K562 (cell line): ENCODE results near the gene PNPLA1. TPM values are rescaled to one million over a fixed set of nuclear protein-coding genes. Genes with fewer than 3 reads are reported as not detected.
A peak's percentile ranks its signal among the peaks of the same experiment; 100 is the strongest.

ENCODE experiments used
- C11orf30 ChIP-seq: fragments of 450-650 bp; IDR thresholded peaks from 2 replicates; pipeline ENCODE4 v1.6.1; 2016; ENCODE audit warnings: low read depth, mild to moderate bottlenecking
- CBX3 ChIP-seq, 2 experiments: IDR thresholded peaks; 1 replicate in 1 of 2; 2 replicates in 1 of 2; pipeline ENCODE4 v1.6.1; 2012; ENCODE audit warnings: inconsistent platforms in 2 of 2, low read length in 2 of 2, borderline replicate concordance in 1 of 2, control low read depth in 1 of 2
- CLOCK ChIP-seq: fragments of 250-450 bp; sonication (Bioruptor Pico); IDR thresholded peaks from 2 replicates; pipeline ENCODE4 v1.4.0; 2020; ENCODE audit warnings: mild to moderate bottlenecking, moderate library complexity, borderline replicate concordance
- E2F8 ChIP-seq: fragments of 450-650 bp; IDR thresholded peaks from 2 replicates; pipeline ENCODE4 v1.7.1; 2018; ENCODE audit warnings: mild to moderate bottlenecking, low read depth; ENCODE audit not compliant: partially characterized antibody
- GTF3C2 ChIP-seq: IDR thresholded peaks from 3 replicates; pipeline ENCODE4 v1.6.1; 2011; ENCODE audit warnings: borderline replicate concordance, mild to moderate bottlenecking, moderate library complexity; ENCODE audit not compliant: insufficient read length; ENCODE audit errors: extremely low read depth
- HES1 ChIP-seq: fragments of 450-650 bp; IDR thresholded peaks from 2 replicates; pipeline ENCODE4 v1.6.1; 2016; ENCODE audit warnings: low read depth, mild to moderate bottlenecking, moderate library complexity
- HNRNPL ChIP-seq: fragments of 200-400 bp; formaldehyde crosslinking; IDR thresholded peaks from 2 replicates; pipeline ENCODE4 v1.6.1; 2017; ENCODE audit warnings: low read depth, mild to moderate bottlenecking, low read length
- MAFG ChIP-seq: fragments of 450-650 bp; conservative IDR thresholded peaks from 2 replicates; pipeline ENCODE4 v1.6.1; 2016; ENCODE audit warnings: missing genetic modification characterization, missing compliant biosample characterization
- MEF2A ChIP-seq: IDR thresholded peaks from 2 replicates; pipeline ENCODE4 v1.6.1; 2011; ENCODE audit warnings: low read depth, mild to moderate bottlenecking, low read length, moderate library complexity; ENCODE audit not compliant: control insufficient read depth
- NBN ChIP-seq: fragments of 450-650 bp; IDR thresholded peaks from 2 replicates; pipeline ENCODE4 v1.6.1; 2016; ENCODE audit warnings: low read depth, mild to moderate bottlenecking
- NCOA2 ChIP-seq, 2 experiments: fragments of 450-650 bp; IDR thresholded peaks; 2 replicates each; pipeline ENCODE4 v1.6.1; 2018; ENCODE audit warnings: mild to moderate bottlenecking in 2 of 2, moderate library complexity in 1 of 2; ENCODE audit not compliant: partially characterized antibody in 2 of 2
- NFE2 ChIP-seq: IDR thresholded peaks from 2 replicates; pipeline ENCODE4 v1.6.1; 2014; ENCODE audit warnings: antibody characterized with exemption, low read depth
- NFYB ChIP-seq: IDR thresholded peaks from 2 replicates; pipeline ENCODE4 v1.6.1; 2011; ENCODE audit warnings: mild to moderate bottlenecking, moderate library complexity; ENCODE audit not compliant: insufficient read length; ENCODE audit errors: extremely low read depth
- SIN3A ChIP-seq, 2 experiments: fragments of 150-350 bp in 1 of 2; IDR thresholded peaks; 2 replicates each; pipeline ENCODE4 v1.6.1; 2011 to 2016; ENCODE audit warnings: borderline replicate concordance in 2 of 2, low read depth in 2 of 2, low read length in 2 of 2, mild to moderate bottlenecking in 2 of 2, moderate library complexity in 2 of 2; ENCODE audit not compliant: control insufficient read depth in 1 of 2
- SREBF2 ChIP-seq: sonication (generic); formaldehyde crosslinking; IDR thresholded peaks from 2 replicates; pipeline ENCODE4 v1.4.0; 2020; ENCODE audit warnings: mild to moderate bottlenecking, missing genetic modification reagents
- USF2 ChIP-seq: sonication (generic); formaldehyde crosslinking; IDR thresholded peaks from 2 replicates; pipeline ENCODE4 v1.5.0; 2020; ENCODE audit warnings: missing genetic modification reagents
- ZNF146 ChIP-seq: IDR thresholded peaks from one replicate; pipeline ENCODE4 v1.6.1; 2018; ENCODE audit warnings: missing compliant biosample characterization; ENCODE audit not compliant: unreplicated experiment
- polyA plus RNA-seq, 8 experiments: library from polyadenylated mRNA; depleted of rRNA in 4 of 8; stranded (reverse) in 5 of 8; unstranded in 3 of 8; fragments of >200 nt; fragmentation: Nextera tagmentation in 2 of 8; fragmentation: Illumina TruSeq in 1 of 8; extraction: Ambion mirVana in 2 of 8; extraction: Trizol in 1 of 8; gene quantifications; 2 replicates each; pipeline versions ENCODE4 v1.2.1 to v1.2.3, GENCODE V29; 2011 to 2014; ENCODE audit warnings: inconsistent platforms in 1 of 8, missing spikeins in 1 of 8
- total RNA-seq, 7 experiments: library from RNA; depleted of rRNA in 6 of 7; stranded (reverse); fragments of >200 nt in 6 of 7; fragmentation: Illumina TruSeq in 2 of 7; extraction: Trizol in 2 of 7; gene quantifications; 2 replicates each; pipeline versions ENCODE4 v1.2.1 to v1.2.3, GENCODE V29; 2011 to 2021; ENCODE audit warnings: low replicate concordance in 1 of 7

Gene PNPLA1
- total and polyA plus RNA-seq, 9 of the 15 experiments (the other 6 are each of a cell fraction or from before 2014, with no cell fraction given) = 0.04 to 0.27 (median 0.13) TPM; not detected in 2

- TF ChIP-seq USF2 (CRISPR knock-in tag) = no peak
- TF ChIP-seq SREBF2 (CRISPR knock-in tag) = no peak
- no peak for TF ChIP-seq NFYB
- 0 out of 2 replicates have a peak, but pooled peaks have one; percentile 34 for TF ChIP-seq NFE2
- TF ChIP-seq MAFG (tag) = peak; percentile 34; the same call in 1 of the 2 replicates
- TF ChIP-seq E2F8 = no peak
- TF ChIP-seq MEF2A = no peak
- no peak for TF ChIP-seq NCOA2 (IDR thresholded peaks at IDR 0.05; ENCODE audit: partially characterized antibody in 2 of 2)
- TF ChIP-seq C11orf30 = peak; percentile 23; the same call in 1 of the 2 replicates
- no peak for TF ChIP-seq GTF3C2
- TF ChIP-seq HNRNPL = no peak
- no peak for TF ChIP-seq SIN3A (IDR thresholded peaks at IDR 0.05; ENCODE audit: borderline replicate concordance in 2 of 2, control insufficient read depth in 1 of 2, low read depth in 2 of 2, low read length in 2 of 2)
- TF ChIP-seq NBN = no peak
- TF ChIP-seq HES1 = no peak
- peak; percentile 84 for TF ChIP-seq ZNF146 (CRISPR knock-in tag)
- no peak for TF ChIP-seq CLOCK (CRISPR knock-in tag)
- TF ChIP-seq CBX3 (IDR thresholded peaks at IDR 0.05; ENCODE audit: borderline replicate concordance in 1 of 2, low read length in 2 of 2) = no peak
These were observed 26.4 kb downstream of the PNPLA1 start (continued) for GRCh38 chr6:36296240-36296639.
